Measurements from ENCODE around the gene RBMS3. TPM values are rescaled to one million over a fixed set of nuclear protein-coding genes. Genes with fewer than 3 reads are reported as not detected.

Gene RBMS3
- total RNA-seq, 1 experiment from 2014 or later, result 8.7 TPM

GRCh38 chr3:29612536-29612935, 331.7 kb downstream of the RBMS3 start:
- Mint-ChIP-seq H3K4me1 (peaks cover 9% of the 10 kb centered on the region), H3K27ac (no peak overlapping the region), H3K9me3 (peaks cover 4% of the 10 kb centered on the region), H3K4me3 (no peak overlapping the region), H3K36me3 (no peaks in the 10 kb centered on the region), H3K27me3 (ENCODE audit: low read depth) (no peaks in the 10 kb centered on the region)
- ATAC-seq (no peak), DNase-seq (ENCODE audit: low spot score) (no peak)
- CTCF ChIA-PET, result no interaction called here
- TF ChIP-seq ZNF281 (CRISPR knock-in tag; IDR thresholded peaks at IDR 0.05) (no peak), IRF1 (CRISPR knock-in tag; IDR thresholded peaks at IDR 0.05) (no peak), NR2C2 (CRISPR knock-in tag; IDR thresholded peaks at IDR 0.05) (no peak), ZMAT4 (CRISPR knock-in tag; IDR thresholded peaks at IDR 0.05) (no peak), FOXP1 (CRISPR knock-in tag; IDR thresholded peaks at IDR 0.05; ENCODE audit: borderline replicate concordance) (no peak), ZNF512 (CRISPR knock-in tag; IDR thresholded peaks at IDR 0.05; ENCODE audit: borderline replicate concordance) (no peak)
- POLR2A ChIA-PET, result no interaction called here

DNA sequence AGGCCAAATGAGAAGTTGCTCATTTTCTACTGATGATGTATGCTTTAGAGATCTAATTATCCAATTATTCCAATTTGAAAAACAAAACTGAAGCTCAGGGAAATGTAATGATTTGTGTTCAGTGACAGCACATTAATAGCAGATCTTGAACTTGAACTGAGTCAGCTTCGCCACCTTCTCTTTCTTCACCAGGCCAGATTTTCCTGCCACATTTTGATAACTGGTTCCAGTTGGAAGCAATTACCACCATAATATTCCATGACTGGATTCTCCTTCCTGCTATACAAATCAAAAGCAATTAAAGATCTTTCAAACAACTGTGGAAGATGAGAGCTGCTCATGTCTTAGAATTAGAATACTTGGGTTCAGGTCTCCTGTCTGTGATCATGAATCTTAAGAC, 334.1 kb downstream of the RBMS3 start:
- H3K4me1 Mint-ChIP-seq, result peaks cover 9% of the 10 kb centered on the region
- DNase-seq (ENCODE audit: low spot score), result no peak
- no peak for ATAC-seq
- H3K36me3 Mint-ChIP-seq, result no peaks in the 10 kb centered on the region
- H3K27me3 Mint-ChIP-seq (ENCODE audit: low read depth), result no peaks in the 10 kb centered on the region
- CTCF ChIA-PET, result no interaction called here
- H3K4me3 Mint-ChIP-seq, result no peak overlapping the region
- TF ChIP-seq ZNF232 (CRISPR knock-in tag; IDR thresholded peaks at IDR 0.05) (no peak), ELF4 (CRISPR knock-in tag; IDR thresholded peaks at IDR 0.05; ENCODE audit: low read depth) (no peak), ESRRA (CRISPR knock-in tag; IDR thresholded peaks at IDR 0.05; ENCODE audit: borderline replicate concordance) (no peak), CREB1 (CRISPR knock-in tag; IDR thresholded peaks at IDR 0.05) (no peak), TEAD1 (CRISPR knock-in tag; IDR thresholded peaks at IDR 0.05) (no peak), IRF1 (CRISPR knock-in tag; IDR thresholded peaks at IDR 0.05) (no peak), ZMAT4 (CRISPR knock-in tag; IDR thresholded peaks at IDR 0.05) (no peak), ZNF416 (CRISPR knock-in tag; IDR thresholded peaks at IDR 0.05) (no peak)
- no peak overlapping the region for H3K27ac Mint-ChIP-seq
- H3K9me3 Mint-ChIP-seq, result peaks cover 4% of the 10 kb centered on the region
- POLR2A ChIA-PET, result no interaction called here

GRCh38 chr3:29618395-29619282, 337.8 kb downstream of the RBMS3 start:
- CTCF ChIA-PET, result no interaction called here
- no peak overlapping the region for H3K4me3 Mint-ChIP-seq
- ATAC-seq, result no peak

More at GRCh38 chr3:29618395-29619282, 337.8 kb downstream of the RBMS3 start:
- H3K4me1 Mint-ChIP-seq, result peaks cover 6% of the 10 kb centered on the region
- TF ChIP-seq NR3C1 (CRISPR knock-in tag; conservative IDR thresholded peaks at IDR 0.05; ENCODE audit: low read depth) (no peak), NR1H2 (CRISPR knock-in tag; IDR thresholded peaks at IDR 0.05) (no peak), NFE2L1 (CRISPR knock-in tag; IDR thresholded peaks at IDR 0.05) (no peak), ZNF317 (CRISPR knock-in tag; IDR thresholded peaks at IDR 0.05; ENCODE audit: borderline replicate concordance, low read depth) (no peak), ZNF671 (CRISPR knock-in tag; IDR thresholded peaks at IDR 0.05) (no peak), KAT7 (CRISPR knock-in tag; IDR thresholded peaks at IDR 0.05; ENCODE audit: borderline replicate concordance) (no peak), ZNF396 (CRISPR knock-in tag; IDR thresholded peaks at IDR 0.05; ENCODE audit: borderline replicate concordance) (no peak), MXD4 (CRISPR knock-in tag; IDR thresholded peaks at IDR 0.05; ENCODE audit: borderline replicate concordance) (no peak)
- no peak overlapping the region for H3K27ac Mint-ChIP-seq
- H3K27me3 Mint-ChIP-seq (ENCODE audit: low read depth), result no peaks in the 10 kb centered on the region
- DNase-seq (ENCODE audit: low spot score), result no peak
- no peaks in the 10 kb centered on the region for H3K36me3 Mint-ChIP-seq
- POLR2A ChIA-PET, result no interaction called here
- H3K9me3 Mint-ChIP-seq, result peaks cover 4% of the 10 kb centered on the region

Measured in WTC11 (cell line).